ENCODE results near the gene COL18A1. TPM values are rescaled to one million over a fixed set of nuclear protein-coding genes. Genes with fewer than 3 reads are reported as not detected.
"Not testable (repeated sequence)": the region's sequence is repeated elsewhere in the genome, so short reads cannot be mapped to it uniquely, and the experiment has no call there.

COL18A1 gene
- total and polyA plus RNA-seq, 8 donors: 38.7 to 301 (median 77.8) TPM

DNA sequence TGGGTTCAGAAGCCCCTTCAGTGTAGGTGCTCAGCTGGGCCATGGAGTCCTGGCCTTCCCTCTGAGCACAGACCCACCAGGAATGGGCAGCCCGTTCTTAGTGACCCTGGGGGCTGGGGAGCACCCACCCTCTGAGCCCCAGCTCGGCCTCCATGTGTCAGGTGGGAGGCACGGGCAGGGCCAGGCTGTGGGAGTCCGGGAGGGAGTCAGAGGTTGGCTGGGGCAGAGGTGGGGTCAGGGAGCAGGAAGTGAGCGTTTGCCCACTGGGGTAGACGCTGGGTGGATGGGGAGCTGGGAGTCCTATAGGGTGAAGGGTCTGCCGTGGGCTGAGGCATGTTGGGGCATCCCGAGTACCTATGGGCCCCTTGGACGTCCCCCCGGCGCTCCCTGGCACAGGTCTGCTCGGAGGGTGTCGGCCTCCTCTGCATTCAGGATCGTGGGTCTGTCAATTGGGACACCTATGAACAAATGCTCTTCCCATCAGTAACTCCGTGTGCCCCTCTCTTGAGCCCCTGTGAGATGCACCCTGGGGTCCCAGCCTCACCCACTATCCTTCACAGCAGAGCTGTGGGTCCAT lies 30.5 kb downstream of the COL18A1 start:
- ATAC-seq (no peak), FAIRE-seq (no peak), DNase-seq (peak in 1 of 6 donors; percentile 55)
- H3K36me3 ChIP-seq: no peaks in the 10 kb centered on the region
- peaks cover 0 to 4% (median 0%) of the 10 kb centered on the region in 3 donors for H3K4me1 ChIP-seq
- WGBS, 2 donors: 44 to 49% methylated on average over 15 of the region's 15 CpGs
- no peak overlapping the region for H3K4me3 ChIP-seq
- H3K27me3 ChIP-seq: no peaks in the 10 kb centered on the region
- TF ChIP-seq, protein P1, sequence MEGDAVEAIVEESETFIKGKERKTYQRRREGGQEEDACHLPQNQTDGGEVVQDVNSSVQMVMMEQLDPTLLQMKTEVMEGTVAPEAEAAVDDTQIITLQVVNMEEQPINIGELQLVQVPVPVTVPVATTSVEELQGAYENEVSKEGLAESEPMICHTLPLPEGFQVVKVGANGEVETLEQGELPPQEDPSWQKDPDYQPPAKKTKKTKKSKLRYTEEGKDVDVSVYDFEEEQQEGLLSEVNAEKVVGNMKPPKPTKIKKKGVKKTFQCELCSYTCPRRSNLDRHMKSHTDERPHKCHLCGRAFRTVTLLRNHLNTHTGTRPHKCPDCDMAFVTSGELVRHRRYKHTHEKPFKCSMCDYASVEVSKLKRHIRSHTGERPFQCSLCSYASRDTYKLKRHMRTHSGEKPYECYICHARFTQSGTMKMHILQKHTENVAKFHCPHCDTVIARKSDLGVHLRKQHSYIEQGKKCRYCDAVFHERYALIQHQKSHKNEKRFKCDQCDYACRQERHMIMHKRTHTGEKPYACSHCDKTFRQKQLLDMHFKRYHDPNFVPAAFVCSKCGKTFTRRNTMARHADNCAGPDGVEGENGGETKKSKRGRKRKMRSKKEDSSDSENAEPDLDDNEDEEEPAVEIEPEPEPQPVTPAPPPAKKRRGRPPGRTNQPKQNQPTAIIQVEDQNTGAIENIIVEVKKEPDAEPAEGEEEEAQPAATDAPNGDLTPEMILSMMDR (IDR thresholded peaks at IDR 0.05): no peak
- no peak overlapping the region for H3K27ac ChIP-seq
- intact Hi-C loops (cut with DNase I): loop anchor here in 1 of 3 donors (5.0 to 10.0 kb wide), 2 partner anchors 143 to 291 kb away; no protein-coding TSS in a partner anchor
- H3K9me3 ChIP-seq: no peaks in the 10 kb centered on the region

DNA sequence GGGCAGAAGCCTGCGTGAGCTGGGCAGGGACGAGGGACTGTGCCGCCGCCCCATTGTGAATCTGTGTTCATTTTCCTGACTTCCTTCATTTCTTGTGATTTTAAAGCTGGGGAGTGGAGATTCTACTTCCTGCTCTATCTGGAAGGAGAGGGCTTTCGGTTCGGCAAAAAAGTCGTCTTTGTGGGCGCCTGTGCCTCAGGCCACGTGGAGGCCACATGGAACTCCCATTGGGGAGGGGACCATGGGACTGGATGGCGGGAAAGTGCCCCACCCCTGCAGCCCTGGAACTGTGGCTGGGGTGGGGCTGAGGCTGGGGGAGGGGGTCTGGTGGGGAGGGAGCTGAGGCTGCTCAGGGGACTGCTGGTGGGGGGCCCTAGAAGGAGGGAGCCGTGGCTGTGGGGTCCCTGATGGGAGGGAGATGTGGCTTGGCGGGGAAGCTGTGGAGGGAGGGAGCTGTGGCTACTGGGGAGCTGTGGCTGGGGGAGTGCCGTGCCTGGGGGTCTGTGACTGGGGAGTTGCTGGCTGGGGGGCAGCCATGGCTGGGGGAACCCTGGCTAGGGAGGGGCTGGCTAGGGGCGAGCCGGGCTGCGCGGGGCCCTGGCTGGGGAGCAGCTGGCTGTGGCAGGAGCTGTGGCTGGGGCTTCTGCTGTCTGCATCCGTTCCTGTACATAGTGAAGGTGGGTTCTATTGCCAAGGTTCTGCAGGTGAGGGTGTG lies 31.5 kb downstream of the COL18A1 start:
- TF ChIP-seq, protein P1 (IDR thresholded peaks at IDR 0.05): no peak
- H3K27ac ChIP-seq: no peak overlapping the region
- H3K27me3 ChIP-seq: no peaks in the 10 kb centered on the region
- H3K4me3 ChIP-seq: no peak overlapping the region
- FAIRE-seq (no peak), DNase-seq (peak in 2 of 6 donors; percentile 14 to 68), ATAC-seq (no peak)
- H3K36me3 ChIP-seq: no peaks in the 10 kb centered on the region
- intact Hi-C loops (cut with DNase I): loop anchor here in 1 of 3 donors (5.0 to 10.0 kb wide), 2 partner anchors 144 to 292 kb away; no protein-coding TSS in a partner anchor
- no peaks in the 10 kb centered on the region for H3K9me3 ChIP-seq
- H3K4me1 ChIP-seq: peaks cover 0 to 4% (median 0%) of the 10 kb centered on the region in 3 donors
- WGBS, 2 donors: 50 to 53% methylated on average over 16 to 18 of the region's 18 CpGs

DNA sequence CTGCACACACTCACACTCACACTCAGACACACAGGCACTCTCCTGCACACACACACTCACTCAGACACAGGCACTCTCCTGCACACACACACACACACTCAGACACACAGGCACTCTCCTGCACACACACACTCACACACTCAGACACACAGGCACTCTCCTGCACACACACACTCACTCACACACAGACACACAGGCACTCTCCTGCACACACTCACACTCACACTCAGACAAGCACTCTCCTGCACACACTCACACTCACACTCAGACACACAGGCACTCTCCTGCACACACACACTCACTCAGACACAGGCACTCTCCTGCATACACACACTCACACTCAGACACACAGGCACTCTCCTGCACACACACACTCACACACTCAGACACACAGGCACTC lies 32.9 kb downstream of the COL18A1 start:
- H3K4me1 ChIP-seq, DNase-seq, FAIRE-seq, H3K36me3 ChIP-seq, ATAC-seq, H3K27ac ChIP-seq, H3K4me3 ChIP-seq, H3K9me3 ChIP-seq, H3K27me3 ChIP-seq: not testable (repeated sequence)
- intact Hi-C loops (cut with DNase I): loop anchor here in 1 of 3 donors (5.0 to 10.0 kb wide), 2 partner anchors 146 to 293 kb away; no protein-coding TSS in a partner anchor

DNA sequence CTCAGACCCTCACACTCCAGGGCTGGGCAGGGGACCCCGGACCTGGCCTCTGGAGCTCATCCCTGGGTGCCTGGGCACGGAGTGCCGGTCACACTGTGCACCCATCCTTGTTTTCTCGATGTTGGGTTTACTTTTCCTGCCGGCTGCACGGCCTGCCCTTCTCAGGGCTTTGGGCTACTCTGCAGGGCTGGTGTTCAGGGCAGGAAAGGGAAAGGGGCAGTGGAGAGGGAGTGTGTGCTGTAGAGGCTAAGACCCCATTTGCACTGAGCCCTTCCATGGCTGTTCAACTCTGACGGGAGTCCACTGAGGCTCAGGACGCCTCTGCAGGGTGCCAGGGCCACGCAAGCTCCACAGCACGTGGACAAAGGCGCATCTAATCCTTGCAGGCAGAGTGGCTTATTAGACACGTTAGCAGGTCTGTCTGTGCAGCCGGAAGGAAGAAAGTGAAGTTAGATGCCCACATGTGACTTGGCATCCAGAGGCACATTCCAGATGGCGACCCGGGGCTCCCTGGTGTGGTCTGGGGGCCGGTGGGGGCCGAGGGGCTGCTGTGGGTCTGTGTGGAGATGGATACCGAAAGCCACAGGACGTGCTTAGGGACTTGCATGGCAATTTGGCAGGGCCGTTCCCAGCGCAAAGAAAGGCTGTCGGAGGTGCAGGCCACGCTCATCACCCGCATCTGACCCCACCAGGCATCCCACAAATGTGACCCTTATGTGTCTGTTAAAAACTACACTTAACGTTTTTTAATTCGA lies 33.6 kb downstream of the COL18A1 start:
- Histone ChIP-seq H3K27ac (peak overlapping the region in 3 of 4 donors; percentile 41 to 69 (median 47)), H3K4me1 (no peaks in the 10 kb centered on the region), H3K36me3 (no peaks in the 10 kb centered on the region), H3K27me3 (no peaks in the 10 kb centered on the region), H3K4me3 (peak overlapping the region in 1 of 4 donors; percentile 31), H3K9me3 (no peaks in the 10 kb centered on the region)
- no peak for FAIRE-seq
- TF ChIP-seq, protein P1 (IDR thresholded peaks at IDR 0.05): no peak
- intact Hi-C loops (cut with DNase I): loop anchor here in 1 of 3 donors (5.0 to 10.0 kb wide), 2 partner anchors 146 to 294 kb away; no protein-coding TSS in a partner anchor
- peak in 1 of 4 donors; percentile 4 for ATAC-seq
- peak in 2 of 6 donors; percentile 17 to 46 for DNase-seq
- 32 to 47% methylated on average over 26 of the region's 26 CpGs for WGBS, 2 donors
